Astrocyte (in vitro differentiated cells and primary cell): ENCODE measurements around the gene EIF1B. TPM values are rescaled to one million over a fixed set of nuclear protein-coding genes. Genes with fewer than 3 reads are reported as not detected.

Experiments used
- DNase-seq: peaks from one replicate; pipeline ENCODE4 v3.0.0-alpha.2; 2010; ENCODE audit warnings: low read depth
- FAIRE-seq: peaks from 2 replicates; lab custom pipeline; 2011; peaks lifted over from hg19 to GRCh38; lab: Jason Lieb, UNC
- H2AFZ ChIP-seq: 2 replicates; pipeline ENCODE4 v1.6.0; 2012; ENCODE audit warnings: low read depth, low read length, inconsistent platforms
- H3K27ac ChIP-seq: 2 replicates; pipeline ENCODE4 v1.5.1; 2011; ENCODE audit warnings: low read depth, low read length, inconsistent platforms
- H3K27me3 ChIP-seq: 2 replicates; pipeline ENCODE4 v1.6.0; 2011; ENCODE audit warnings: low read length, inconsistent platforms; ENCODE audit not compliant: insufficient read depth
- H3K36me3 ChIP-seq: 2 replicates; pipeline ENCODE4 v1.5.1; 2011; ENCODE audit warnings: low read length, inconsistent platforms; ENCODE audit not compliant: insufficient read depth
- H3K4me1 ChIP-seq: 2 replicates; pipeline ENCODE4 v1.5.1; 2011; ENCODE audit warnings: low read length, inconsistent platforms; ENCODE audit not compliant: insufficient read depth
- H3K4me2 ChIP-seq: 2 replicates; pipeline ENCODE4 v1.6.0; 2012; ENCODE audit warnings: low read length, inconsistent platforms
- H3K4me3 ChIP-seq: 2 replicates; pipeline ENCODE4 v1.5.1; 2011; ENCODE audit warnings: low read depth, mild to moderate bottlenecking, low read length, inconsistent platforms; ENCODE audit not compliant: insufficient read depth
- H3K79me2 ChIP-seq: 2 replicates; pipeline ENCODE4 v1.6.0; 2012; ENCODE audit warnings: mild to moderate bottlenecking, low read length, inconsistent platforms; ENCODE audit not compliant: insufficient read depth
- H3K9ac ChIP-seq: 2 replicates; pipeline ENCODE4 v1.6.0; 2012; ENCODE audit warnings: mild to moderate bottlenecking, low read length, inconsistent platforms
- H3K9me3 ChIP-seq: 2 replicates; pipeline ENCODE4 v1.5.1; 2012; ENCODE audit warnings: low read depth, mild to moderate bottlenecking, low read length, inconsistent platforms; ENCODE audit not compliant: insufficient read depth
- H4K20me1 ChIP-seq: 2 replicates; pipeline ENCODE4 v1.6.0; 2012; ENCODE audit warnings: low read length, inconsistent platforms; ENCODE audit not compliant: insufficient read depth
- H3K27ac Mint-ChIP-seq: one replicate; pipeline ENCODE4 v1.8.0; 2021; ENCODE audit warnings: mild to moderate bottlenecking, mixed read lengths; ENCODE audit not compliant: unreplicated experiment
- H3K27me3 Mint-ChIP-seq: one replicate; pipeline ENCODE4 v1.8.0; 2021; ENCODE audit warnings: low read depth, mixed read lengths; ENCODE audit not compliant: unreplicated experiment
- H3K36me3 Mint-ChIP-seq: one replicate; pipeline ENCODE4 v1.8.0; 2021; ENCODE audit warnings: low read depth, mixed read lengths; ENCODE audit not compliant: unreplicated experiment
- H3K4me1 Mint-ChIP-seq: one replicate; pipeline ENCODE4 v1.8.0; 2021; ENCODE audit warnings: low read depth, mixed read lengths; ENCODE audit not compliant: unreplicated experiment
- H3K4me3 Mint-ChIP-seq: one replicate; pipeline ENCODE4 v1.8.0; 2021; ENCODE audit warnings: mild to moderate bottlenecking, moderate library complexity, mixed read lengths; ENCODE audit not compliant: unreplicated experiment
- H3K9me3 Mint-ChIP-seq: one replicate; pipeline ENCODE4 v1.8.0; 2021; ENCODE audit warnings: mild to moderate bottlenecking, mixed read lengths; ENCODE audit not compliant: unreplicated experiment
- CTCF ChIP-seq: IDR thresholded peaks from 2 replicates; pipeline ENCODE4 v1.5.1; 2011; ENCODE audit warnings: low read depth, mild to moderate bottlenecking, inconsistent platforms, low read length, moderate library complexity; ENCODE audit not compliant: insufficient read depth
- EZH2 ChIP-seq: IDR thresholded peaks from 2 replicates; pipeline ENCODE4 v1.6.1; 2012; ENCODE audit warnings: mild to moderate bottlenecking, low read length, inconsistent platforms; ENCODE audit not compliant: insufficient read depth
- total RNA-seq: library from RNA; stranded (reverse); gene quantifications from 2 replicates; pipeline ENCODE4 v1.2.1, GENCODE V29; 2021

Gene EIF1B
- total RNA-seq, 1 donor from 2014 or later, result 62.5 TPM

GRCh38 chr3:40287248-40287647 is 22.3 kb upstream of the EIF1B start:
- Histone ChIP-seq H3K9me3 (no peaks in the 10 kb centered on the region), H3K4me1 (no peaks in the 10 kb centered on the region), H4K20me1 (no peaks in the 10 kb centered on the region), H3K27me3 (no peaks in the 10 kb centered on the region), H3K27ac (no peak overlapping the region), H3K9ac (no peak overlapping the region), H3K36me3 (no peaks in the 10 kb centered on the region), H3K4me2 (no peak overlapping the region), H3K79me2 (no peaks in the 10 kb centered on the region), H3K4me3 (no peak overlapping the region), H2AFZ (no peak overlapping the region)
- H3K4me3 Mint-ChIP-seq, result no peak overlapping the region
- FAIRE-seq, result no peak
- no peak for TF ChIP-seq EZH2
- no peak for TF ChIP-seq CTCF
- H3K27ac Mint-ChIP-seq, result no peak overlapping the region
- DNase-seq, result no peak
- H3K27me3 Mint-ChIP-seq, result peaks cover 2% of the 10 kb centered on the region
- H3K36me3 Mint-ChIP-seq, result no peaks in the 10 kb centered on the region
- no peaks in the 10 kb centered on the region for H3K9me3 Mint-ChIP-seq
- H3K4me1 Mint-ChIP-seq, result no peaks in the 10 kb centered on the region

- TF ChIP-seq CTCF, result no peak
- TF ChIP-seq EZH2, result no peak
- Histone ChIP-seq H3K9me3 (no peaks in the 10 kb centered on the region), H3K27me3 (no peaks in the 10 kb centered on the region), H3K27ac (no peak overlapping the region), H3K4me1 (no peaks in the 10 kb centered on the region), H3K36me3 (no peaks in the 10 kb centered on the region), H3K4me2 (no peak overlapping the region), H4K20me1 (no peaks in the 10 kb centered on the region), H3K79me2 (no peaks in the 10 kb centered on the region), H2AFZ (no peak overlapping the region), H3K9ac (no peak overlapping the region), H3K4me3 (no peak overlapping the region)
- H3K36me3 Mint-ChIP-seq, result no peaks in the 10 kb centered on the region
- FAIRE-seq (no peak), DNase-seq (no peak)
- no peak overlapping the region for H3K27ac Mint-ChIP-seq
- no peaks in the 10 kb centered on the region for H3K4me1 Mint-ChIP-seq
- no peak overlapping the region for H3K4me3 Mint-ChIP-seq
- H3K27me3 Mint-ChIP-seq, result peaks cover 2% of the 10 kb centered on the region
- H3K9me3 Mint-ChIP-seq, result no peaks in the 10 kb centered on the region
These were observed 19.1 kb upstream of the EIF1B start for GRCh38 chr3:40290396-40290795.

DNA sequence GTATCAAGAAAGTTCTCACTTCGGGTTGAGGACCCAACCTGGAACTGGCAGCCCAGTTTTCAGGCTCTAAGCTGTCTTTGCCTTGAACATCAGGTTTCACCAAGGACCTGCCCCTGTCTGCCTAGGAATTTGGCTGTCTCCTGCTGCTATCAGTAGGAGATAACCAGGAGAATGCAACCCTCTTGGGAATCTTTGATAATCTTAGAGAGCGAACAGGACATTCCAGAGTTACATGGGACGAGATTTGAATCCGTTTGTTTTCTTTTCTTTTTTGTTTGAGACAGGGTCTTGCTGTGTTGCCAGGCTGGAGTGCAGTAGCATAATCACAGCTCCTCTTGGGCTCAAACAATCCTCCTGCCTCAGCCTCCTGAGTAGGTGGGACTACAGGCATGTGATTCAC is 18.0 kb upstream of the EIF1B start:
- Mint-ChIP-seq H3K27me3 (peaks cover 2% of the 10 kb centered on the region), H3K4me1 (no peaks in the 10 kb centered on the region), H3K9me3 (no peaks in the 10 kb centered on the region), H3K36me3 (peaks cover 3% of the 10 kb centered on the region), H3K27ac (no peak overlapping the region), H3K4me3 (peak overlapping the region; percentile 14)
- Histone ChIP-seq H3K27me3 (no peaks in the 10 kb centered on the region), H3K36me3 (no peaks in the 10 kb centered on the region), H3K4me1 (no peaks in the 10 kb centered on the region), H2AFZ (no peak overlapping the region), H4K20me1 (no peaks in the 10 kb centered on the region), H3K27ac (no peak overlapping the region), H3K79me2 (no peaks in the 10 kb centered on the region), H3K4me2 (no peak overlapping the region), H3K9ac (no peak overlapping the region), H3K9me3 (no peaks in the 10 kb centered on the region), H3K4me3 (no peak overlapping the region)
- FAIRE-seq (no peak), DNase-seq (no peak)
- TF ChIP-seq EZH2 (no peak), CTCF (no peak)
